GM19324 (cell line): ENCODE data around the gene PAX5.
"Not testable (repeated sequence)": the region's sequence is repeated elsewhere in the genome, so short reads cannot be mapped to it uniquely, and the experiment has no call there.

Source experiments
- ATAC-seq: cut with Tn5 transposase; IDR thresholded peaks from one replicate; pipeline ENCODE4 v1.9.1; 2021; ENCODE audit warnings: mild to moderate bottlenecking, moderate library complexity; ENCODE audit not compliant: unreplicated experiment, low FRiP score

The PAX5 gene

DNA sequence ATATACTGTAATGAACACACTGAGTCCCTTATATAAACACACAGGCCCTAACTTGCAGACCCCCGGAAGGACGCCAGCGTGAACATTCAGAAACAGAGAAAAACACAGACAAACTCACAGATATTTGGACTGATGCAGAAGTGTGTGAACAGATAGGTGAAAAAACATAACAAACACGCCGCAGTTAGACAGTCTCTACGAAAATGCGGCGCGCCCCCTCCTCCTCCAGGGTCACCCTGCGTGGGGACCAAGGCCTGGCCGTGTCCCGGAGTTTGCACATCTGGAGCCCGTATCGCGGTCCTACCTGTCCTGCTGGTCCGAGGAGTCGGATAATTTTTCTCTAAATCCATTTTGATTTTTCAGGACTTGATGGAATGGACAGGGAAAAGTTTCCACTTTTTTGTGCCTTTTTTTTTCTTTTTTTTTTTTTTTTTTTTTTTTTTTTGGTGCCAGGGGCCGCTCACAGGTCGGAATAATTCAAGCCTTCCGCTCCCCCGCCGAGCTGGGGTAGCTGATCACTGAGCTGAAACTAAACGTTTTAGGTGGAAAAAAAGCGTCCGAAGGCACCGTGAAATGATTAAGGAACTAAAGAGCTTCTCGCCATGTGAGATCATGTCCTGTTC lies at the start of gene PAX5:
TSS of gene PAX5 (minus strand) at position 587 of the 623 bp plus-strand sequence. CDS start at position 350, 237 bp downstream.
- ATAC-seq = no peak

DNA sequence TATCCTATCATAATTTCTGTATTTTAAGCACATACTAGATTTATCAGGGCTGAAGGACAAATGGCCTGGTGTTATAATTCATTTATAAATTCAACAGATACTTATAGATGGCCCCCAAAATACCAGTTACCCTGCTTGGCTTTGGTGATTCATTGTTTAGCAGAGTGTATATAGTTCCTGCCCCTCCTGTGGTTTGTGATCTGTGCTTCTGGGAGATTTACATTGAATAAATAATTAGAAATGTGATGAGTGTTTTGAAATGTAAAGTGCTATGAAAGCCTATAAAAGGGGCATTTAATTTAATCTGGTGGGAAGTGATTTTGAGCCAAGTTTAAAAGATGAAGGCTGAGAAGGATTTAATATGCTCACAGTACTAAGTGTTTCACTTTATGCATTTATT lies 49.6 kb upstream of the PAX5 start:
- ATAC-seq = no peak

DNA sequence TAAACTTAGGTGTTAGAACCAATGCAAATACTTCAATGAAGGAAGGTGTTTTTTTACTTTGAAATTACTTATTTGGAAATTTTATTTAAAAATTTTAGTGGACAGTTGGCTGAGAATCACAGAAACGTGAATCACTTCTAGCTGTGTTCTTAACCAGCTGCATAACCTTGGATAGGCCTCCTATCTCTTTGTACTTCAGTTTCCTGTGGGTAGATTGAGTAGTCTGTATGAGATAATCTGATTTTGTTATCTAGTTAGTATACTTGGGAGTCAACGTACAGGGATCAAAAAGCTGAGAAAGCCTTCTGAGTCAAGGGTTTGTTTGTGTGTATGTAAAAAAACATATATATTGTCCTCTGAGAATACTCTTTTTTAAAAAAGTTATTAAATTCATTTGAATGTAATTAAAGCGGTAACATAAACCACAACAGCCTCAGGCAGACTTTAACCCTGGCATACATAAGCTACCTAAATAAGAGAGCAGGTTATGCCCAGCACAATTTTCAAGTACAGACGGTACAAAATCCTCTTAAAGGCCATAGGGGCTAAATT lies 48.2 kb upstream of the PAX5 start:
- ATAC-seq = no peak

DNA sequence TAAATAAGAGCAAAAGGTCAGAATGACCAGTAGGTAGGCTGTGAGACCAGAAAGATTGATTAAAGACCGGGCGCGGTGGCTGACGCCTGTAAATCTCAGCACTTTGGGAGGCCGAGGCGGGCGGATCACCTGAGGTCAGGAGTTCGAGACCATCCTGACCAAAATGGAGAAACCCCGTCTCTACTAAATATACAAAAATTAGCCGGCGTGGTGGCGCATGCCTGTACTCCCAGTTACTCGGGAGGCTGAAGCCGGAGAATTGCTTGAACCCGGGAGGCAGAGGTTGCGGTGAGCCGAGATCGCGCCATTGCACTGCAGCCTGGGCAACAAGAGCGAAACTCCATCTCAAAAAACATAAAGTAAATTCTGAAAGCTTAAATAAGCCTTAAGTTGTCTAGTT lies 47.4 kb upstream of the PAX5 start:
- not testable (repeated sequence) for ATAC-seq

DNA sequence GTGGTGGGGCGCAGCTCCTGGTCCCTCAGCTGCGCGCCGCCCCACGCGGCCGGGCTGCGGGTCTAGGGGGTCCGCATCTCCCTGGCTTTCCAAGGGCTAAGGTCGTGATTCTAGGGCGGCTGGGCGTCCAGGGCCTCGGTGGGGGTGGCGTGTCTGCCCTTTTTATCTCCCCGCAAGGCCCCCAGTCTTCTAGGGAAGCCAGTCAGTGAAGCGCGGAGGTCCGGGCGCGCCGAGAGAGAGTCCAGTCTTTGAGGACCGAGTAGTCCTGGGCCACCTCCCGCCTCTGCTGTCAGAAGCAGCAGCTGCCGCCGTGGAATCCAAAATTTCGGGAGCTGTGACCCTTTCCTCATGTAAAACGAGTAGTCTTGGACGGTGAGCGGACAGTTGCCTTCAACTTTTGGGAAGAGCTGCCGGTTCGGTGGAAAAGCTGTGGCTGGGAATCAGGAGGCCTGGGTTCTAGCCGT lies 46.1 kb upstream of the PAX5 start:
- ATAC-seq = not testable (repeated sequence)

DNA sequence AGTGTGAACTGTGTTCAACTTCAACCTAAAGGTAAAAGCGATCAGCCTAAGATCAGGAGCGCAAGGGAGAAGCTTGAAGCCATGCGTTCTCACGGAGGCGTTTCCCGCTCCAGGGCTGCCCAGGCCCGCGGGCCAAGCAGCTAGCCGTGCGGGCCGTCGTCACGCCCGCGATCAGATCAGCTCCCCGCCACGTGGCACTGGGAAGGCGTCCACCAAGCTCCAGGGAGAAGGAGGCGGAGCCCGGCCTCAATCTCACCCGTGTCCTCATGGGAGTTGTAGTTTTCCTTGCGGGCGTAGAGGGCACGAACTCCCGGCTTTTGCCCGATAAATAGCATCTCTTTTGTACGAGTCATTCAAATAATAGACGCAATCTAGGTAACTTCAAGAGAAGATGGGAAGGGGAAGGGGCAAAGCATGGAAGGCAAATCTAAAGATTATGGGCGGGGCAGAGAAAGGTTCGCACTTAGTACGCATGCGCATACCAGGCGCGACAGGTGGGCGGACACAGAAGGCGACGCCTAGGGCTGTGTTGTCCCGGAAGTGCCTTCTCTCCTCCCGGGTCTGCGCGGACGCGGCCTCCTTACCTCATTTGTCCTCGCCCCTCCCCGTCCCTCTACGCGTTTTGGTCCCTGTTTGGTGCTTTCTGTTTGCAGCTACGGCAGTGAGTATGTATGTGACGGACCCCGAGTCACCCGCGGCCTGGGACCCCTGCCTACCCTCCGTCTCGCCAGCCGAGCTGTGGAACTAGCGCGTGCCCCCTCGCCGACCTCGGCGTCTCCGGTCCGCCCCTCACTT lies 45.5 kb upstream of the PAX5 start:
- ATAC-seq = peak; percentile 96

DNA sequence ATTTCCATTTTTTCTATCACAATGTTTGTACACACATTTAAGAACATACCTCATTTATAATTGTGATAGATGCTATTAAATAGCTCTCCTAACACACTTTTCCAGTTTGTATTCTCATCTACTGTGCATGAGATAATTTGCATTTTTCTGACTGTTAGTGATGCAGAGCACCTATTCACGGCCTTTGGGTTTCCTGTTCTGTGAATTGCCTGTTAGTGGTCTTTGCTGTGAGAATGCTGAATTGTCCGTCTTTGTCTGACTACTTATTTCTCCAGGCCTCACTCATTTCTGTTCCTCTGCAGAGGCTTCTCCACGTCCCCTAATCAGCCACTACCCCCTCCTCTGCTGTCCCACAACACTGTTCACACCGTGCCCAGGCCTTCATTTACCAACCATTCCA lies 40.7 kb upstream of the PAX5 start:
- ATAC-seq = not testable (repeated sequence)

DNA sequence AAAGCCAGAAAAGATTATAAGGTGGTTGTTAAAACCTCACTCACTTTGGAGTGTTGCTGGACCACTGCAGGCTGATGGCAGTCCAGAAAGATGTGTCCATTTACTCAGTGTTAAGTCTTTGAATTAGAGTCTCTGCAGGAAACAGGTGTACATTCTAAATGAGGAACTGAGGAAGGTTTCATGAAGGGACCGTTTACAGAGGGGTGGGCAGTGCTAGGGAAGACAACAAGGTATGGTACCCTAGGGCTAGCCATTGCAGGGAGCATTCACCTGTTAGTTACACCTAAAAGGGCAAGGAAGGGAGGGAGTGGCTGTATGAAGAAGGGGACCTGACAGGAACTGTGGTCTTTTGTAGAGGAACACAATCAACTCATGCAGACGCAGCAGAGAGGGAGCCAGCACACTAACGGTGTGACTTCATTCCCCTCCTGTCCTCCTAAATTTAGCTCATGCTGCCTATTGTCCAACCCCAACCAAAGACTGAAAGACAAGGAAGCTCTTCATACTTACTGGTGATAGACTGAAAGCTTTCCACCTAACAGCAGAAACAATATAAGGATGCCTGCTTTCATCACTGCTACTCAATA lies 32.2 kb upstream of the PAX5 start:
- peak; percentile 72 for ATAC-seq

DNA sequence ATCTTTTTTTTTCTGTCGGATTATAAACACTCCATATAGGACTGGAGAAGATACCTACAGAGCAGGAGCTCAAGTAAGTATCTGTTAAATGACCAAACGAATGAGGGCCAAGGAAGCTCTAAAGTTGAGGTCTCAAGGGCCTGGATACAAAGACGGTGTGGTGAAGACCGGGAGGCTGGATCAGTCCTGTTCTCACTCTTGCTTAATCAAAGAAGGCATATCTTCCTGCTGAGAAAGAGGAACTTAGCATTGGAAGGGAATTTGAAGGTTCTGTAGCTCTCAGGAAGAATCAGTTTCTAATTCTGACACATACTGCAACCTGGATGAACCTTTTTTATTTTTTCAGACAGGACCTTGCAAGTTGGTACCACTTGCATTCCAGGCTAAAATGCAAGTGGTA lies 28.3 kb upstream of the PAX5 start:
- ATAC-seq = no peak

DNA sequence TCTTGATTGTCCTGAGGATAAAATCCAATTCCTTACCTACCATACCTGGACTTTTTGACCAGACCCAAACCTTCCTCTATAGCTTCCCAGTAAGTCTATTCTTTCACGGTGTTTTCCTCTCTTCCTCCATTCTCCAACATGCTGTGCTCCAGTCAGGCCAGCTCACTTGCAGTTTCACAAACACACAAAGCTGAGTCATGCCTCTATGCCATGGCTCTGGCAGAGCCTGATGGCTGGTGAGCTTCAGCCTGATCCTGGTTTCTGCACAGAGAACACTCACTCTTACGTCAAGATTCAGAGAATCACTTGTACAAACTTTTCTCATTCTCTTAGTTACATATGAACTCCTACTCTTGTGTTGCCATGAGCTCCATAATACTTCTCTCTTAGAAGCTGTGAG lies 27.7 kb upstream of the PAX5 start:
- ATAC-seq = no peak

DNA sequence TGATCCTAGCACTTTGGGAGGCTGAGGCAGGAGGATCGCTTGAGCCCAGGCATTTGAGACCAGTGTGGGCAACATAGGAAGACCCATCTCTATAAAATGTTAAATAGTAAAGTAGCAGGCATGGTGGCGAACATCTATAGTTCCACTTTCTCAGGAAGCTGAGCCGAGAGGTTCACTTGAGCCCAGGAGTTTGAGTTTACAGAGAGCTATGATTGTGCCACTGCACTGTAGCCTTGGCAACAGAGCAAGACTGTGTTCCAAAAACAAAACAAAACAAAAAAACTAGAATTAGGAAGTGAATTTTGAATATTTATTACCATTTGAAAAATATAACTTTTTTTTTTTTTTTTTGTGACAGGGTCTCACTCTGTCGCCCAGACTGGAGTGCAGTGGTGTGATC lies 26.8 kb upstream of the PAX5 start:
- ATAC-seq = no peak

DNA sequence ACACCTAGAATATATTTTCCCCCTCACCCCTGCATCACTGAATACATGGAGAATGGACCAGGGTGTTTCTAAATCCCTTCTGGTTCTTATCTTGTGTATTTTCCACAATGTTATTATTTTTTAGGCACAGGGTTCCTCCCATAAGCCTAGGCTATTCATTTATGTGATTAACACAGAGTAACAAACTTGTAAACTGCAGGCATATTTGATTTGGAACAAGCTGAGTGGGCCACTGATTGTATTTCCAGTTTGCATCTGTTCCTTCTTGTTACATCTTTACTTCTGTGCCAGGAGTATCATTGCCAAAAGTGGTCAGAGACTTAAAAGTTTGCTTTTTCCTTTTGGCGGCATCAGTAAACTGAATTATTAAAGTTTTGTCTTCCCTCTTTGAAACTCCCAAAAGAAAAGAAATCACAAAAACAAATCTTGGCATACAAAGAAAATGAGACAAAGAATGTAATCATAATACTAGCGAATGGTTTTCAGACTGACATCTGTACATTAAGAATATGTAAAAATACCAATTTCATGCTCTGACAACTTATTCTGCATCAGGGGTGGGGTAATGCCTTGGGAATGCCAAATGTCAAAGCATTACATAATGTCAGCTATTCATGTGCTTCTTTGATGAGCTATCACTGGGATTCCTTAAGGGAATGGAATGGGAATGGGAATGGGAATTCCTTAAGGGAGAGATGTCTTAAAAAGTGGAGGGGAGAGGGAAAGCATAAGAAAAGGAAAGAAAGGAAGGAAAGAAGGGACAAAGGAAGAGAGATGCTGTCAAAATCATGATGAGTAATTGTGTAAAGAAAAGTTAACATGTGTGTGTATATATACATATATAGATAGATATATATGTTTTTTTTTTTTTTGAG lies 22.2 kb upstream of the PAX5 start:
- ATAC-seq = no peak

DNA sequence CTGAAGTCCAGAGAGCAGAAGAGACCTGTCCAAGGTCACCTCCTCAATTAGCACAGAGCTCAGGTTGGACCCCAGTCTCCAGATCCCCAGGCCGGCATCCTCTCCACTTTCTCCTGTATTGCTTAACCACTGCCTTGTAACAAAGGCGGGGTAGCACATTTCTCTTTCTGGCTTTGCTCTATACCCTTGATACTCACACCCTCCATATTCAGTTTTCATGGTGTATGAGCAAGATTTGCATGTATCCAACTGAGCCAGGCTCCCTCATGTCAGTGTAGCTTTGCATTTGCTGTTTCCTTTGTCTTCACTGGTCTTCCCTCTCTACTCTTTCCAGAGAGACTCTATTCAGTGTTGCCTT lies 20.3 kb upstream of the PAX5 start:
- not testable (repeated sequence) for ATAC-seq

DNA sequence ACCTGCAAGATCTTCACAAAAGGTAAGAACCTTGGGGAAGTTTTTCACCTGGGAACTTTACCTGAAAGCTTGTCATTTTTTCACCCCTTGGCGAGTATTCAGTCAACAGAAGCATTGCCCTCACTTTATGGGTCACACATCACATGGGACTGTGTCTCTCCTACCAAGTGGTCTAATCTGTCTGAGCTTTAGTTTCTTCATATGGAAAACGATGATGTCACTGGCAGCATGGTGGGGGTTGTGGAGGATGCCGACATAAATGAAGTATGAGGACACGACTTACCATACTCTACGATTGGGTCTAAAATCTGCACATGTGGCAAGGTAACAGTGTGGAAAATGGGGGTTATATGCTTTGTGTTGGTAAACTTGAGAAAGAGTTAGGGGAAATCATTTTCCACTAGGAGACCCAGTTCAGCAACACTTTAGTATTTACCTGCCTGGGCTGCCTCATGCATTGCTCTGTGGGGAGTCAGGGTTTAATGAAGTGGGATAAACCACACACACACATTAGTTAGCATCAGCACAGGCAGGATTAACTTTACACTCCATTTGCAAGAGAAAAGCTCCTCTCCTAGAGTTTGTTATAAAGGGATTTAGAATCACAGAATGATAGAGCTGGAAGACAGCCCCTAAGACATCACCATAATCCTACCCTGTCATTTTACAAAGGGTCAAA lies 19.8 kb upstream of the PAX5 start:
- no peak for ATAC-seq

DNA sequence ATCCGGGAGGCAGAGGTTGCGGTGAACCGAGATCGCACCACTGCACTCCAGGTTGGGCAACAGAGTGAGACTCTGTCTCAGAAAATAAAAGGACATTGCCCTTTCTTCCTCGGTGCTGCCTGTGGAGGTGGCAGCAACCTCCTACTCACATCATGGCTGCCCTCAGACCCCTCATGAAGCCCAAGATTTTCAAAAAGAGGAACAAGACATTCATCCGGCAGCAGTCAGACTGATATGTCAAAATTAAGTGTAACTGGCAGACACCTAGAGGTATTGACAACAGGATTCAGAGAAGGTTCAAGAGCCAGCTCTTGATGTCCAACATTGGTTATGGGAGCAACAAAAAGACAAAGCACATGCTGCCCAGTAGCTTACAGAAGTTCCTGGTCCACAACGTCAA lies 12.6 kb upstream of the PAX5 start:
- ATAC-seq = no peak

DNA sequence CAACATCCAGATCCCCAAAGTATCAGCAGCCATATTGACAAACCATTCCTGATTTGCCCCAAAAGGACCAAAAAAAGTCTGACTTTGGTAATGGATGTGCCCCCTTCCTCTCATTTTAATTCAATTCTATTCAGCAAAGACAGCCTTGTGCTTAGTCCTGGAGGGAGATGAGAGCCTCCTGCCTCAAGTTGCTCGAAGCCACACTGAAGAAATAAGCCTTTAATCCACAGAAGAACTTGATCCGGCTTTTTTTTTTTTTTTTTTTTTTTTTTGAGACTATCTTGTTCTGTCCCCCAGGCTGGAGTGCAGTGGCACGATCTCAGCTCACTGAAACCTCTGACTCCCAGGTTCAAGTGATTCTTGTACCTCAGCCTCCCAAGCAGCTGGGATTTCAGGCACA lies 8.4 kb upstream of the PAX5 start:
- ATAC-seq = no peak

DNA sequence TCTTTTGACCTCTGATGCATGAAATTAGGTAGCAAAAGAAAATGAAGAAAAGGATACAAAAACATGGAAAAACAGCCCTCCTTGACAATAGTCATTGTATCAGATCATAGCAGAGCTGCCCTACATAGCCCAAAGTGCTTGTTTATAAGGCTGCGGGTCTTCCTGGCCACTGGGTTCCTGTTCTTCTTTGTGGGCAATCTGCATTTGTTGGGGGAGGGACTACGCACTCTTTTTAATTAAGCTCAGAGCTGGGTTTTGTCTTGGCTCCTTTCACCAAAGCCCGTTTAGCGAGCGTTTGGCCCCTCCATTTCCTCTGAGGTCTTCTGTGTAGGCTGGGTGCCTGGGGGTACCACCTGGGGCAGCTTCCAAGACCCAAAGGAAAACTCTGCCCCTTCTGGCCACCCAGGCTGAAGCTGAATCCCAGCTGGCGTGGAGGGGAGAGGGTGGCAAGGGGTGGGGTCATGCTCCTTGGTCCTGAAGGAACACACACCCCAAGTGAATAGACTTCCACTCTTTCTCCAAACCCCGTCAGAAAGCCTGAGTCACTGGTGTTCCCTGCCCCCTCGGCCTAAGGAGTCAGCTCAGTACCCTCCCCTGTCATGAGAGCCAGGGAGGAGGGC lies 6.5 kb upstream of the PAX5 start:
- no peak for ATAC-seq

DNA sequence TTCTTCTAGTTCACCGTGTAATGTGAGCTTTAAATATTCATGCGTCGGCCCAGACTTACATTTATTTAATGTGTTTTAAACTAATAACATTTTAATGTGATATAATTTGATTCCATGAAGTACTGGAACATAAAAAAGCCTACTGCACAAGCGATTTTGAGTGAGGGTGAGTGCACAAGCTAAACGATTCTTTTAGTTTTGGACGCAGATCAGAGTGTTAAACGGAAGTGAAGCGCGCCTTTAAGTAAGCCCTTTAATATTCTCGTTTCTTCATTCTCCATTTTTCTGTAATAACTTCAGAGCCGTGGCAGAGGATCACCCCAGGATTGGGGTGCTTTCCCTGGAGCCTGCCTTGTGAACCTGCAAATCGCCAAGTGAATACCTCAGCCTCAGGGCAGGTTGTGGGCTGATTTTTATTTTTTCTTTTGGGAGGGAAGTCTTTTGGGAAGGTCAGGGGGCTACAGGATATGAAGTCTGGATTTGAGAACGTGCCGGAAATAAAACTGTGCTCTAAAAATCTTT lies 4.9 kb upstream of the PAX5 start:
- no peak for ATAC-seq

DNA sequence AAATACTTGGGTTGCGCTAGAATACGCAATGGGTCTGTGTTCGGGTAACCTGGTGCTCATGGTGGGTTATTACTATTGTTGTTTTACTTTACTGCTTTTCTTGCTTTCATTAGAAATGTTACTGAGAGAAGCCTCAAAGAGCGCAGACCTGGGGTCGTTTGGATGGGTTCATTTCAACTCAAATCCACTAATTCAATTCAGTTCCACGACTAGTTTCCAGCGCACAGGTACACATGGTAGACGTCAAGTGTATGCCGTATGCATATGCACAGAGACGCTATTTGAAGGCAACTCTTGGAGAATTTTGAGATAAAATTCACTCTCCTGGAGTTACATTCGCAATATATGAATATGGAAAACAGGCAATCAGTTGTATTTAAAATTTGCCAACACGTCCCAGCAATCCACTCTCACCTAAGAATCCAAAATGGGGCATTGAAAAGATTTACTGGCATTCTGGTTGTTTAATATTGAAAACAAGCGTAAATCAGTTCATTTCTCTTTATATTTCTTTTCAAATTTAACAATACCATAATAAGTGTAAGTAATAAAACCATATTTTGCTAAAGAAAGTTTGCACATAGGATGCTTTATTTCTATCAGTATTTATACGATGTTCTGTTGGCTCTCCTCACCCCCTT lies 4.4 kb upstream of the PAX5 start:
- no peak for ATAC-seq
